Glutamatergic neuron (in vitro differentiated cells): ENCODE results near the gene CYP27C1. TPM values are rescaled to one million over a fixed set of nuclear protein-coding genes. Genes with fewer than 3 reads are reported as not detected.

Source experiments
- DNase-seq: peaks from one replicate; pipeline ENCODE4 v3.0.0; 2022
- H3K27ac Mint-ChIP-seq: one replicate; pipeline ENCODE4 v1.8.0; 2020; ENCODE audit warnings: mild to moderate bottlenecking, mixed read lengths, inconsistent platforms; ENCODE audit not compliant: unreplicated experiment
- H3K27me3 Mint-ChIP-seq: one replicate; pipeline ENCODE4 v1.8.0; 2020; ENCODE audit warnings: mild to moderate bottlenecking, moderate library complexity, mixed read lengths, inconsistent platforms; ENCODE audit not compliant: unreplicated experiment
- H3K36me3 Mint-ChIP-seq: one replicate; pipeline ENCODE4 v1.8.0; 2020; ENCODE audit warnings: mild to moderate bottlenecking, mixed read lengths, inconsistent platforms; ENCODE audit not compliant: unreplicated experiment
- H3K4me1 Mint-ChIP-seq: one replicate; pipeline ENCODE4 v1.8.0; 2020; ENCODE audit warnings: mild to moderate bottlenecking, low read depth, mixed read lengths, inconsistent platforms; ENCODE audit not compliant: unreplicated experiment
- H3K4me3 Mint-ChIP-seq: one replicate; pipeline ENCODE4 v1.8.0; 2020; ENCODE audit warnings: mild to moderate bottlenecking, mixed read lengths, inconsistent platforms; ENCODE audit not compliant: unreplicated experiment
- H3K9me3 Mint-ChIP-seq: one replicate; pipeline ENCODE4 v1.8.0; 2020; ENCODE audit warnings: mild to moderate bottlenecking, moderate library complexity, mixed read lengths, inconsistent platforms; ENCODE audit not compliant: unreplicated experiment
- total RNA-seq: library from RNA; stranded (reverse); fragmentation: NEBNext Ultra II Directional; extraction: Animal tissue kit (Norgen Biotek cat#: 25700); gene quantifications from one replicate; pipeline ENCODE4 v1.2.1, GENCODE V29; 2021; ENCODE audit not compliant: unreplicated experiment
- TF ChIP-seq, protein P1 (sequence below): fragments of 200-600 bp; sonication (generic); IDR thresholded peaks from one replicate; pipeline ENCODE4 v1.5.0; 2021; ENCODE audit not compliant: partially characterized antibody, unreplicated experiment

Gene CYP27C1
- total RNA-seq, 1 donor from 2014 or later, result 4.3 TPM

DNA sequence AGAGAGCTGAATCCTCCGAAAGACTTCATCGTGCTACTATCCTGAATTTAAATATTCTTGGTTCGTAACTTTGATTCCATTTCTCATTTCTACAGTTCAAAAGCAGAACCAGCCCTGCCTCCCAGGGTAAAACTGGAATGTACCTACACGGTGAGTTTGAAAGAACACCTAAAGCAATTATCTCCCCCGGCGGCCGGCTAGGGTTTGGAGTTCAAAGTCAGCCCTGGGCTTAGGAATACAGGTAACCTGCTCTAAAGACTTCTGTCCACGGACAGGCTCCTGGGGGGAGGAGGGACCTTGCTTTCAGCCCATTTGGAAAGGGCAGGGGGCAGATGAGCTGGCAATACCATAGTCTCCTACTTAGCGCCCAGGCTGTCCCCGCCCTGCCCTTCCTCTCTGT, 32.3 kb downstream of the CYP27C1 start:
- TF ChIP-seq, protein P1, sequence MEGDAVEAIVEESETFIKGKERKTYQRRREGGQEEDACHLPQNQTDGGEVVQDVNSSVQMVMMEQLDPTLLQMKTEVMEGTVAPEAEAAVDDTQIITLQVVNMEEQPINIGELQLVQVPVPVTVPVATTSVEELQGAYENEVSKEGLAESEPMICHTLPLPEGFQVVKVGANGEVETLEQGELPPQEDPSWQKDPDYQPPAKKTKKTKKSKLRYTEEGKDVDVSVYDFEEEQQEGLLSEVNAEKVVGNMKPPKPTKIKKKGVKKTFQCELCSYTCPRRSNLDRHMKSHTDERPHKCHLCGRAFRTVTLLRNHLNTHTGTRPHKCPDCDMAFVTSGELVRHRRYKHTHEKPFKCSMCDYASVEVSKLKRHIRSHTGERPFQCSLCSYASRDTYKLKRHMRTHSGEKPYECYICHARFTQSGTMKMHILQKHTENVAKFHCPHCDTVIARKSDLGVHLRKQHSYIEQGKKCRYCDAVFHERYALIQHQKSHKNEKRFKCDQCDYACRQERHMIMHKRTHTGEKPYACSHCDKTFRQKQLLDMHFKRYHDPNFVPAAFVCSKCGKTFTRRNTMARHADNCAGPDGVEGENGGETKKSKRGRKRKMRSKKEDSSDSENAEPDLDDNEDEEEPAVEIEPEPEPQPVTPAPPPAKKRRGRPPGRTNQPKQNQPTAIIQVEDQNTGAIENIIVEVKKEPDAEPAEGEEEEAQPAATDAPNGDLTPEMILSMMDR, result no peak
- DNase-seq, result no peak

DNA sequence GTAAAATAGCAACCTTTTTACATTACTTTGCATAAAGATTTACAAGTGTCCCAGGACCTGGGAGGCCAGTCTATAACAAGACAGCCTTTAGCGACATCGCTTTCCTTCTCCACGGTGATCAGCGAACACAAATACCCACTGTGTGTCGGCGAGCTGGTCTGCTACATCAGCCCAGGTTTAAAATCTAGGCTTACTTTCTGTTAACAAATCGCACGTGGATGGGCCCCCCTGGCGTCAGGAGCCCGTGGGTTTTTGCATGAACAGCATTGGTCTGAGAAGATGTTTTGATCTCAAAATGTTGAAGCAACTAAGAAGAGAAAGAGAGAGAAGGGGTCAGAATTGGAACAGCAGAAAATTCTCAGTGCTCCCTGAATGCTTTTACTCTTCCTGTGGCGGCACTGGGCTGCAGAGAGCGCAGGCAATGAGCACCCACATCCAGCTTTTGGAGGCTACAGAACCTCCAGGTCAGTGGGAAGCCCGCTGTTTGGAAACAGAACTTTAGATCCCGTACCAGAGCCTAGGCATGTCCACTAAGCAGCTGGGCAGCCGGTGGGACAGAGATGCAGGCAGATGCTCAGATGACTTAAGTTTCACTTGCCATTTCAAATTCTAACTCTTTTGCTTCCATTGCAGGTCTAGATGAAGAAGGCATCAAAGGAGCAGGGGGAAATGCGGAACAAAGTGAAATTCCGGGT, 32.9 kb downstream of the CYP27C1 start:
- no peak for DNase-seq
- TF ChIP-seq, protein P1, result no peak
- Mint-ChIP-seq H3K4me1 (no peaks in the 10 kb centered on the region), H3K27me3 (peaks cover 1% of the 10 kb centered on the region), H3K27ac (no peak overlapping the region), H3K9me3 (peaks cover 2% of the 10 kb centered on the region), H3K4me3 (no peak overlapping the region), H3K36me3 (peaks cover 6% of the 10 kb centered on the region)

More for the DNA sequence above, 32.3 kb downstream of the CYP27C1 start:
- H3K27ac Mint-ChIP-seq, result no peak overlapping the region
- peaks cover 6% of the 10 kb centered on the region for H3K36me3 Mint-ChIP-seq
- H3K4me1 Mint-ChIP-seq, result no peaks in the 10 kb centered on the region
- no peak overlapping the region for H3K4me3 Mint-ChIP-seq
- H3K27me3 Mint-ChIP-seq, result peaks cover 1% of the 10 kb centered on the region
- H3K9me3 Mint-ChIP-seq, result peaks cover 2% of the 10 kb centered on the region

DNA sequence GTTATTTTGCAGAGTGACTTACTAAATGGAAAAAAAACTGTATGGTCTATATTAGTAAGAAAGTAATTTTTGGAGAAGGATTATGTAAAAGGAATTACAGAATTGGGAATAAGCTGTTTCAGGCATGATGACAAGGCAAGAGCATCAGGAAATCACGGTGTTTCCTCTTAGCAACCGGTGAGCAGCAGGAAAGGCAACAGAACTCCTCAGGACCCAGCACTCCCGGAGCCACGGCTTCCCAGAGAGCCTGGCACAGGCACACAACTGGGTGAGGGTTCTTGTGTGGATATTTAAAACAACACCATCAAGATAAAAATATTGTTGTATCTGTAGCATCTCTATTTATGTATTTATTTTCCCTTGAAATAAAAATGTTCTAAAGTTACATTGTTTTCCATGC, 34.4 kb downstream of the CYP27C1 start:
- TF ChIP-seq, protein P1, result no peak
- Mint-ChIP-seq H3K9me3 (peaks cover 2% of the 10 kb centered on the region), H3K27ac (no peak overlapping the region), H3K27me3 (peaks cover 1% of the 10 kb centered on the region), H3K4me1 (no peaks in the 10 kb centered on the region), H3K4me3 (no peak overlapping the region), H3K36me3 (peaks cover 6% of the 10 kb centered on the region)
- DNase-seq, result no peak

DNA sequence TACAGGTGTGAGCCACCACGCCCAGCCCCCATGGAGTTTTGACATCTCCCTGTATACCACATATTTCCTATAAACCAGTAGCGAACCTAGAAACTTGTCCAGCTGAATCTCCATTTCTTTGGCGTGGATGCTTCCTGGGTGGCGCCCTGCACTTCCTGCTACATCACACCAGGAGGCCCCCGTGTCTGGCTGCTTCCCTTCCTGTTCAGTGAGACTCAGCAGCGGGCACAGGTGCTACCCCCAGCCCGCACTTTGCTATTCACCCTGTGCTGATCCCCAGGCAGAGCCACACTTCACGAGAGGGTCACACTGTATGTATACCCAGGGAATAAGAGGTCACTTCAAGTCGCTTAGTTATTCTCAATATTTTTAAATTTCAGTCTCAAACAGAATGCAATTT, 35.0 kb downstream of the CYP27C1 start:
- H3K4me3 Mint-ChIP-seq, result no peak overlapping the region
- H3K9me3 Mint-ChIP-seq, result peaks cover 2% of the 10 kb centered on the region
- TF ChIP-seq, protein P1, result no peak
- DNase-seq, result no peak
- H3K27ac Mint-ChIP-seq, result no peak overlapping the region
- peaks cover 6% of the 10 kb centered on the region for H3K36me3 Mint-ChIP-seq
- H3K4me1 Mint-ChIP-seq, result no peaks in the 10 kb centered on the region
- peaks cover 1% of the 10 kb centered on the region for H3K27me3 Mint-ChIP-seq

DNA sequence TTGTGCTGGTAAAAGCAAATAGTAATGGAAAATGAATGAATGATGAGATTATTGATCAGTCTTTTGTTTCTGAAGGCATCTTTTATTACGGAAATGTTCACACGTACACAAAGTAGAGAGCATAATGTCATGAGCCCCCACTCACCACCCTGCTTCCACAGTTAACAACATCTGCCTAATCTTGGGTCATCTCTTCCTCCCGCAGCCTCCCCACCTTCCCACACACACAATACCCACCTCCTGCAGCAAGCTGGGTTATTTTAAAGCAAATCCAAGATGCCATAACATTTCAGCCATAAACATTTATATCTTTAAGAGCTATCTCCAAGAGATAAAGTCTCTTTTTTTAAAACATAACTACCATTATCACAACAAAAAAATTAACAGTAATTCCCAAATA, 36.3 kb downstream of the CYP27C1 start:
- Mint-ChIP-seq H3K36me3 (peaks cover 5% of the 10 kb centered on the region), H3K27me3 (peaks cover 1% of the 10 kb centered on the region), H3K9me3 (no peaks in the 10 kb centered on the region), H3K4me3 (no peak overlapping the region), H3K27ac (no peak overlapping the region), H3K4me1 (no peaks in the 10 kb centered on the region)
- DNase-seq, result no peak
- TF ChIP-seq, protein P1, result no peak
